T-helper 2 cell treated with Interferon-gamma antibody and Interleukin-4, amounts not matched to agents 5 μg/mL and 100 μg/mL, for 36 hours (primary cell): ENCODE measurements around the gene EDN2.

Experiments used
- DNase-seq: peaks from one replicate; pipeline ENCODE4 v3.0.0; 2021; ENCODE audit warnings: low spot score
- H3K27ac Mint-ChIP-seq: one replicate; pipeline ENCODE4 v1.8.0; 2021; ENCODE audit warnings: mild to moderate bottlenecking, mixed read lengths
- H3K27me3 Mint-ChIP-seq: one replicate; pipeline ENCODE4 v1.8.0; 2021; ENCODE audit warnings: low read depth, mixed read lengths
- H3K36me3 Mint-ChIP-seq: one replicate; pipeline ENCODE4 v1.8.0; 2021; ENCODE audit warnings: low read depth, mixed read lengths
- H3K4me1 Mint-ChIP-seq: one replicate; pipeline ENCODE4 v1.8.0; 2021; ENCODE audit warnings: low read depth, mixed read lengths
- H3K4me3 Mint-ChIP-seq: one replicate; pipeline ENCODE4 v1.8.0; 2022; ENCODE audit warnings: mild to moderate bottlenecking, moderate library complexity, mixed read lengths
- H3K9me3 Mint-ChIP-seq: one replicate; pipeline ENCODE4 v1.8.0; 2021; ENCODE audit warnings: mixed read lengths

Gene EDN2

GRCh38 chr1:41478118-41478748 lies 6.2 kb downstream of the EDN2 start:
- Mint-ChIP-seq H3K27me3 (no peaks in the 10 kb centered on the region), H3K9me3 (no peaks in the 10 kb centered on the region), H3K4me3 (no peak overlapping the region), H3K4me1 (no peaks in the 10 kb centered on the region), H3K27ac (no peak overlapping the region), H3K36me3 (no peaks in the 10 kb centered on the region)
- DNase-seq, result no peak

DNA sequence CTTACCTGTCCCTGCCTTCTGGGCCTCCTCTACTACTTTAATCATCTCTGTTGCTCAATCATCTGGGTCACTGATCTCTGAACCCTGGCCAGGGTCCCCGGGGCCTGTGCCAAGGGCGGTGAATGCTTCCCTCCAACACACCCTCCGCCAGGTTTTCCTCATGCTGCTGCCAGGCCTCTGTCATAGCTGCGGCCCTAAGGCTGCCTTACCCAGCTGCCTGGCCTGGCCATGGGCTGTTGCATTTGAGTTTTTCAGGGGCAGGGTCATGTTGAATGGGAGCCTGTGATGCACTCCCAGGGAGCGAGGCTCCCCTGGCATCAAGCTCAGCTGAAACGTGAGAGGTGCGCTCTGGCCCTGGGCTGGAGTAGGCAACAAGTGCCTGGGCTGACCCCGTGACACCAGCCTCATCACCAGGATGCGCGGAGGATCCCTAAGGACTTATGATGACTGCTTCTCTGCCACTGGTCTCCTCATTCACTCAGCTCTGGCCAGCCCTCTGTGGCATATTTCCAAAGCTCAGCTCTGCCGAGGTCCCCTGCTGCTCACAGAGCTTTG lies 7.6 kb downstream of the EDN2 start:
- H3K36me3 Mint-ChIP-seq, result no peaks in the 10 kb centered on the region
- H3K9me3 Mint-ChIP-seq, result no peaks in the 10 kb centered on the region
- H3K4me3 Mint-ChIP-seq, result no peak overlapping the region
- no peaks in the 10 kb centered on the region for H3K4me1 Mint-ChIP-seq
- no peak overlapping the region for H3K27ac Mint-ChIP-seq
- peaks cover 2% of the 10 kb centered on the region for H3K27me3 Mint-ChIP-seq
- no peak for DNase-seq

GRCh38 chr1:41475859-41476567 lies 8.5 kb downstream of the EDN2 start:
- Mint-ChIP-seq H3K27me3 (peaks cover 2% of the 10 kb centered on the region), H3K4me1 (no peaks in the 10 kb centered on the region), H3K9me3 (no peaks in the 10 kb centered on the region), H3K36me3 (no peaks in the 10 kb centered on the region), H3K27ac (no peak overlapping the region), H3K4me3 (no peak overlapping the region)
- no peak for DNase-seq

GRCh38 chr1:41475346-41475745 lies 9.1 kb downstream of the EDN2 start:
- H3K36me3 Mint-ChIP-seq, result no peaks in the 10 kb centered on the region
- no peak overlapping the region for H3K27ac Mint-ChIP-seq
- peaks cover 2% of the 10 kb centered on the region for H3K27me3 Mint-ChIP-seq
- no peaks in the 10 kb centered on the region for H3K4me1 Mint-ChIP-seq
- DNase-seq, result no peak
- H3K9me3 Mint-ChIP-seq, result no peaks in the 10 kb centered on the region
- H3K4me3 Mint-ChIP-seq, result no peak overlapping the region

DNA sequence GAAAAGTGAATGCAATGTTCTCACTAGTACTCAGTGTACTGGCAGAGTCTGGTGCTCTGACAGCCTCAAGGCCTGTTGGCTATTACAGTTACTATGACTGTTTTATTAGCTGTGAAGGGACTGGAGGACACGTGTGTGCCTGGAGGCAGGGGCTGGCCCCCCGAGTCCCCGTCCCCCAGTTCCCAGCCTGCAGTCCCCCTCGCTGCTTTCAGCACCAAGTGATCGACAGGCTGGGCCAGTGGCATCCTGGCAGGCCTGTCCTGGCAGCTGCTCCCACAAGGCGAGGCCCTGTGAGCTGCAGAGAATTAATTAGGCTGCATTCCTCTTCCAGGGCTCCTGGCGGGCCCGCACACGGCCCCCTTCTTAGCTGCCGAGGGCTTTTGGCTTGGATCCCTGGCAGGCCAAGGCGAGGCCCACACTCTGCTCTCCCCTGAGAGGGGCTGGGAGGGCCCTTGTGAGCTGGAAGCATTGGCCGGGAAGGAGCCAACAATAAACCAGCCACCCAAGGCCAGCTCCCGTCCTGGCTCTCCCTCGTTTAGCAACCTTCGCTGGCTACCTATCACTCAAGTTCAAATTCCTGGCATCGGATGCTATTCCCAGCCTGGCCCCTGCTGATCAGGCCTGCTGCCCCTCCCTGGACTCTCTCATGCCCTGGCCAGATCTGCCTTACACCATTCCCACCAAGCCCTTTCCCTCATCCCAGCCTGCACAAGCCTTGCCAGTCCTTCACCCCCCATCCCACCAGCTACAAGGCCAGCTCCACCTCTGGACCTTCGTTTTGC lies 9.8 kb downstream of the EDN2 start:
- Mint-ChIP-seq H3K4me1 (no peaks in the 10 kb centered on the region), H3K27me3 (peaks cover 2% of the 10 kb centered on the region), H3K4me3 (no peak overlapping the region), H3K9me3 (no peaks in the 10 kb centered on the region), H3K27ac (no peak overlapping the region), H3K36me3 (no peaks in the 10 kb centered on the region)
- DNase-seq, result no peak

DNA sequence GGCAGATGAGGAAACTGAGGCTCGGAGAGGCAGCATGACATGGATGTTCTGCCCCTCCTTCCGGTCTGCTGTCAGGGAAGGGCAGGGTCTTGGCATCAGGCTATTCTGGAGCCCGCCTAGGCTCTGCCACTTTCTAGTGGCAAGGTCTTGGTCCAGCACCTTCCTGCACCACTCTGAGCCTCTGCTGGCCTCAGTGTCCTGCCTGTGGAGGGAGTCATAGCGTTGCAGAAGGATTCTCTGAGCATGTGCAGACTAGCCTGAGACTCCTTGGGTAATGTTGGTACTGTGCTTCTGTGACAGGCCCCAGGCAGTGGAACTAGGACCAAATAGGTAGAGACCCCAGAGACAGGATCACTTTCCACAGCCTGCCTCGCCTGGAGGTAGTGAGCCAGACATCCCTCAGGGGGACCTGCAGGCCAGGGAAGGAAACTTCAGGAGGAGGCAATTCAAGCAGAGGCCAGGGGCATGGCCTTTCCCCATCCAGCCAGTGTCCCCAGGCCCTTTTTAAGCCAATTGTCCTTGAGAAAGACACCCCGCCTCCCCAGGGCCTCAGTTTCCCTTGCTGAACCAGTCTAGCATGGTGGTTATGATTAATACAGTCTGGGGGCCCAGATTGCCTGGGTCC lies 10.6 kb downstream of the EDN2 start:
- H3K27ac Mint-ChIP-seq, result no peak overlapping the region
- H3K27me3 Mint-ChIP-seq, result peaks cover 2% of the 10 kb centered on the region
- H3K4me1 Mint-ChIP-seq, result no peaks in the 10 kb centered on the region
- DNase-seq, result no peak
- H3K36me3 Mint-ChIP-seq, result no peaks in the 10 kb centered on the region
- no peak overlapping the region for H3K4me3 Mint-ChIP-seq
- H3K9me3 Mint-ChIP-seq, result no peaks in the 10 kb centered on the region

GRCh38 chr1:41471658-41472057 lies 12.8 kb downstream of the EDN2 start:
- peaks cover 2% of the 10 kb centered on the region for H3K27me3 Mint-ChIP-seq
- no peaks in the 10 kb centered on the region for H3K36me3 Mint-ChIP-seq
- no peaks in the 10 kb centered on the region for H3K9me3 Mint-ChIP-seq
- H3K4me1 Mint-ChIP-seq, result no peaks in the 10 kb centered on the region
- no peak overlapping the region for H3K27ac Mint-ChIP-seq
- no peak overlapping the region for H3K4me3 Mint-ChIP-seq
- no peak for DNase-seq

DNA sequence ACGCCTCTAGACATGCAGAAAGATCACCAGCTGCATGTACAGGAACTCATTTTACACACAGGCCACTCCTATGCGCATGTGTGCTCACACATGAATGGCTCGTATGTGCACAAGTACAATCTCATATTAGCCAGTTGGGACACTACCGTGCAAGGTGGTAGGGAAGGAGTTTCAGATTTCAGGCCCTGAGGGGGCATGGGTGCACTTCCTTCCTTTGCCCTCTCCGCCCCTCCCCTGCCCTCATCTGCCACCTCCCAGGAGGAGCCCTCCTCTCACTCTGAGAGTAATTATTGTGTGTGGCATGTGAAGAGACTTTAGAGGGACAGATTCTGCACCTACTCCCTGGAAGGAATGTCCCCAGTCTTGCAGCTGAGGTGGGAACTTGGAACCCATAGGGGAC lies 14.8 kb downstream of the EDN2 start:
- no peaks in the 10 kb centered on the region for H3K9me3 Mint-ChIP-seq
- H3K4me3 Mint-ChIP-seq, result no peak overlapping the region
- no peaks in the 10 kb centered on the region for H3K4me1 Mint-ChIP-seq
- no peak for DNase-seq
- no peak overlapping the region for H3K27ac Mint-ChIP-seq
- H3K36me3 Mint-ChIP-seq, result no peaks in the 10 kb centered on the region
- H3K27me3 Mint-ChIP-seq, result peaks cover 3% of the 10 kb centered on the region

GRCh38 chr1:41468122-41468762 lies 16.2 kb downstream of the EDN2 start:
- Mint-ChIP-seq H3K4me3 (no peak overlapping the region), H3K36me3 (no peaks in the 10 kb centered on the region), H3K27me3 (peaks cover 3% of the 10 kb centered on the region), H3K27ac (no peak overlapping the region), H3K4me1 (no peaks in the 10 kb centered on the region), H3K9me3 (no peaks in the 10 kb centered on the region)
- no peak for DNase-seq

DNA sequence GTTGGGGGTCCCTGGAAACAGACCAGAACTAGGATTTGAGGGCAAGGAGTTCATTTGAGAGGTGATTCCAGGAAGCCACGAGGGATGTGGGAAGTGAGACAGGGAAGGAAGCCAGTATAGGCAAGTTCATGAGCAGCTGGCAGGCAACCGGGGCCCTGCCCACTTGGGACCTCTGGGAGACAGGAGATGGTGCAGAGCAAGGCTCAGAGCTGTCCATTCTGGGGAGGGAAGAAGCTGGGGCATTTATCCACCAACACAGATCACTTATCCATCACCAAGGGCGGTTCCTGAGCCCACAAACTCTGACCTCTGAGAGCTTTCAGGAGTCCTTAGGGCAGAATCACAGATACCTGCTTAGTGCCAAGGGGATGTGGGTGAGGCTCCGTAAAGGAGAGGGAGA lies 16.8 kb downstream of the EDN2 start:
- Mint-ChIP-seq H3K27ac (no peak overlapping the region), H3K9me3 (no peaks in the 10 kb centered on the region), H3K36me3 (no peaks in the 10 kb centered on the region), H3K4me3 (no peak overlapping the region), H3K27me3 (peaks cover 2% of the 10 kb centered on the region), H3K4me1 (no peaks in the 10 kb centered on the region)
- DNase-seq, result no peak

- no peak overlapping the region for H3K27ac Mint-ChIP-seq
- H3K9me3 Mint-ChIP-seq, result no peaks in the 10 kb centered on the region
- no peak for DNase-seq
- H3K27me3 Mint-ChIP-seq, result peaks cover 2% of the 10 kb centered on the region
- no peaks in the 10 kb centered on the region for H3K36me3 Mint-ChIP-seq
- H3K4me1 Mint-ChIP-seq, result no peaks in the 10 kb centered on the region
- no peak overlapping the region for H3K4me3 Mint-ChIP-seq
These were observed 18.3 kb downstream of the EDN2 start for GRCh38 chr1:41466146-41466545.

- H3K27ac Mint-ChIP-seq, result no peak overlapping the region
- H3K36me3 Mint-ChIP-seq, result no peaks in the 10 kb centered on the region
- DNase-seq, result no peak
These were observed 18.7 kb downstream of the EDN2 start for GRCh38 chr1:41465741-41466140.

GRCh38 chr1:41464885-41465284 lies 19.6 kb downstream of the EDN2 start:
- peaks cover 3% of the 10 kb centered on the region for H3K27me3 Mint-ChIP-seq
- DNase-seq, result no peak
- H3K27ac Mint-ChIP-seq, result no peak overlapping the region

More at GRCh38 chr1:41465741-41466140, 18.7 kb downstream of the EDN2 start:
- Mint-ChIP-seq H3K27me3 (peaks cover 2% of the 10 kb centered on the region), H3K4me3 (no peak overlapping the region), H3K4me1 (no peaks in the 10 kb centered on the region), H3K9me3 (no peaks in the 10 kb centered on the region)

More at GRCh38 chr1:41464885-41465284, 19.6 kb downstream of the EDN2 start:
- H3K4me3 Mint-ChIP-seq, result no peak overlapping the region
- H3K36me3 Mint-ChIP-seq, result no peaks in the 10 kb centered on the region
- H3K9me3 Mint-ChIP-seq, result no peaks in the 10 kb centered on the region
- no peaks in the 10 kb centered on the region for H3K4me1 Mint-ChIP-seq
